Trophoblast cell (in vitro differentiated cells and primary cell): ENCODE results near the gene FAM83D.

Experiments used
- DNase-seq, 2 donors: peaks; one replicate each; pipeline ENCODE4 v3.0.0-alpha.2; 2016
- H2AFZ ChIP-seq: 2 replicates; pipeline ENCODE4 v1.6.1; 2013; ENCODE audit warnings: low read length, moderate library complexity, mild to moderate bottlenecking; ENCODE audit not compliant: insufficient read depth, poor library complexity
- H2AK5ac ChIP-seq: 2 replicates; pipeline ENCODE4 v1.6.1; 2013; ENCODE audit warnings: mild to moderate bottlenecking, low read length
- H2BK120ac ChIP-seq: 2 replicates; pipeline ENCODE4 v1.6.1; 2013; ENCODE audit warnings: low read length, mild to moderate bottlenecking, moderate library complexity; ENCODE audit not compliant: insufficient read depth, poor library complexity
- H2BK12ac ChIP-seq: 2 replicates; pipeline ENCODE4 v1.6.1; 2013; ENCODE audit warnings: mild to moderate bottlenecking, low read length, moderate library complexity
- H2BK5ac ChIP-seq: 2 replicates; pipeline ENCODE4 v1.6.1; 2013; ENCODE audit warnings: low read length, low read depth, moderate library complexity, mild to moderate bottlenecking; ENCODE audit not compliant: poor library complexity
- H3K14ac ChIP-seq: 2 replicates; pipeline ENCODE4 v1.6.1; 2013; ENCODE audit warnings: mild to moderate bottlenecking, low read length
- H3K18ac ChIP-seq: 2 replicates; pipeline ENCODE4 v1.6.1; 2013; ENCODE audit warnings: mild to moderate bottlenecking, low read length
- H3K23ac ChIP-seq: 2 replicates; pipeline ENCODE4 v1.6.1; 2013; ENCODE audit warnings: low read length
- H3K27ac ChIP-seq: 2 replicates; pipeline ENCODE4 v1.5.1; 2013; ENCODE audit warnings: low read depth, mild to moderate bottlenecking, inconsistent platforms, low read length, moderate library complexity
- H3K27me3 ChIP-seq: 2 replicates; pipeline ENCODE4 v1.6.1; 2013; ENCODE audit warnings: inconsistent platforms, mild to moderate bottlenecking, low read length, moderate library complexity; ENCODE audit not compliant: insufficient read depth
- H3K36me3 ChIP-seq, 2 experiments: 1 replicate in 1 of 2; 2 replicates in 1 of 2; pipeline ENCODE4 v1.6.1; 2013; ENCODE audit warnings: low read length in 2 of 2, mild to moderate bottlenecking in 2 of 2, moderate library complexity in 1 of 2; ENCODE audit not compliant: insufficient read depth in 2 of 2, control insufficient read depth in 1 of 2
- H3K4ac ChIP-seq: 2 replicates; pipeline ENCODE4 v1.6.1; 2013; ENCODE audit warnings: low read depth, mild to moderate bottlenecking, low read length, moderate library complexity
- H3K4me1 ChIP-seq, 2 experiments: 1 replicate in 1 of 2; 2 replicates in 1 of 2; pipeline ENCODE4 v1.6.1; 2013; ENCODE audit warnings: low read length in 2 of 2, mild to moderate bottlenecking in 2 of 2, moderate library complexity in 1 of 2; ENCODE audit not compliant: insufficient read depth in 2 of 2, control insufficient read depth in 1 of 2
- H3K4me2 ChIP-seq: 2 replicates; pipeline ENCODE4 v1.6.1; 2013; ENCODE audit warnings: inconsistent platforms, mild to moderate bottlenecking, low read length, moderate library complexity
- H3K4me3 ChIP-seq: 2 replicates; pipeline ENCODE4 v1.5.1; 2013; ENCODE audit warnings: mild to moderate bottlenecking, low read depth, low read length, inconsistent platforms
- H3K79me1 ChIP-seq: one replicate; pipeline ENCODE4 v1.6.1; 2013; ENCODE audit warnings: low read length
- H3K79me2 ChIP-seq: 2 replicates; pipeline ENCODE4 v1.6.1; 2013; ENCODE audit warnings: low read length, mild to moderate bottlenecking; ENCODE audit not compliant: control insufficient read depth, insufficient read depth, poor library complexity
- H3K9ac ChIP-seq: 2 replicates; pipeline ENCODE4 v1.6.1; 2013; ENCODE audit warnings: mild to moderate bottlenecking, low read length
- H3K9me3 ChIP-seq: 2 replicates; pipeline ENCODE4 v1.6.1; 2013; ENCODE audit warnings: low read depth, mild to moderate bottlenecking, control low read depth, inconsistent platforms, low read length; ENCODE audit not compliant: insufficient read depth
- H4K12ac ChIP-seq: 2 replicates; pipeline ENCODE4 v1.6.1; 2013; ENCODE audit warnings: low read depth, mild to moderate bottlenecking, low read length, moderate library complexity
- H4K8ac ChIP-seq: 2 replicates; pipeline ENCODE4 v1.6.1; 2013; ENCODE audit warnings: low read depth, mild to moderate bottlenecking, low read length, moderate library complexity
- H4K91ac ChIP-seq: one replicate; pipeline ENCODE4 v1.6.1; 2013; ENCODE audit warnings: low read depth, mild to moderate bottlenecking, low read length, moderate library complexity
- WGBS: extraction: QIAGEN DNeasy Blood & Tissue Kit; methylation state at CpG from one replicate; pipeline ENCODE4 v1.1.7; 2013; ENCODE audit warnings: missing lambda C conversion rate; ENCODE audit not compliant: insufficient read length, insufficient coverage; ENCODE audit errors: extremely low coverage; 5-methylcytosine and 5-hydroxymethylcytosine counted together

Gene FAM83D

GRCh38 chr20:38987777-38988176 is 61.6 kb downstream of the FAM83D start:
- WGBS, result no CpG with 5 or more reads among the region's 4 CpGs
- Histone ChIP-seq H3K27me3 (no peaks in the 10 kb centered on the region), H2BK12ac (no peak overlapping the region), H3K18ac (no peak overlapping the region), H2AFZ (no peak overlapping the region), H3K9me3 (no peaks in the 10 kb centered on the region), H3K23ac (no peak overlapping the region), H3K9ac (no peak overlapping the region), H4K8ac (no peak overlapping the region), H3K27ac (no peak overlapping the region), H3K79me1 (no peaks in the 10 kb centered on the region), H2BK120ac (no peak overlapping the region), H3K4ac (no peak overlapping the region), H3K4me3 (no peak overlapping the region), H3K4me1 (no peaks in the 10 kb centered on the region), H3K79me2 (no peaks in the 10 kb centered on the region), H3K36me3 (peaks cover 0 to 1% of the 10 kb centered on the region in 2 experiments), H2BK5ac (no peak overlapping the region), H2AK5ac (no peak overlapping the region), H4K12ac (no peak overlapping the region), H3K4me2 (no peak overlapping the region), H3K14ac (no peak overlapping the region), H4K91ac (no peak overlapping the region)
- no peak for DNase-seq

- no peaks in the 10 kb centered on the region for H3K4me1 ChIP-seq
- H3K9me3 ChIP-seq, result no peaks in the 10 kb centered on the region
- no peak overlapping the region for H3K9ac ChIP-seq
- no peak overlapping the region for H2AK5ac ChIP-seq
- no peak overlapping the region for H2AFZ ChIP-seq
- peaks cover 0 to 4% of the 10 kb centered on the region in 2 experiments for H3K36me3 ChIP-seq
- no peak overlapping the region for H4K8ac ChIP-seq
- H3K18ac ChIP-seq, result no peak overlapping the region
- no peak overlapping the region for H2BK12ac ChIP-seq
- no peak overlapping the region for H3K4ac ChIP-seq
- H3K14ac ChIP-seq, result no peak overlapping the region
- H4K12ac ChIP-seq, result no peak overlapping the region
- H3K27ac ChIP-seq, result no peak overlapping the region
- WGBS, result no CpG with 5 or more reads among the region's 1 CpG
- H3K27me3 ChIP-seq, result no peaks in the 10 kb centered on the region
- H2BK5ac ChIP-seq, result no peak overlapping the region
- no peak for DNase-seq
- no peak overlapping the region for H2BK120ac ChIP-seq
- H4K91ac ChIP-seq, result no peak overlapping the region
- H3K23ac ChIP-seq, result no peak overlapping the region
- no peak overlapping the region for H3K4me2 ChIP-seq
- no peak overlapping the region for H3K4me3 ChIP-seq
- H3K79me1 ChIP-seq, result no peaks in the 10 kb centered on the region
- no peaks in the 10 kb centered on the region for H3K79me2 ChIP-seq
Measured at GRCh38 chr20:38990728-38991127, 64.5 kb downstream of the FAM83D start.

GRCh38 chr20:38991814-38992704 is 65.8 kb downstream of the FAM83D start:
- Histone ChIP-seq H2BK5ac (no peak overlapping the region), H2BK120ac (no peak overlapping the region), H3K79me1 (no peaks in the 10 kb centered on the region), H2AFZ (no peak overlapping the region), H2BK12ac (no peak overlapping the region), H3K4me1 (no peaks in the 10 kb centered on the region), H3K27me3 (no peaks in the 10 kb centered on the region), H3K79me2 (no peaks in the 10 kb centered on the region), H3K9me3 (no peaks in the 10 kb centered on the region), H4K91ac (no peak overlapping the region), H3K23ac (no peak overlapping the region), H3K18ac (no peak overlapping the region), H3K27ac (no peak overlapping the region), H3K14ac (no peak overlapping the region), H3K4me3 (no peak overlapping the region), H3K4me2 (no peak overlapping the region), H3K4ac (no peak overlapping the region), H3K9ac (no peak overlapping the region), H3K36me3 (peaks cover 0 to 9% of the 10 kb centered on the region in 2 experiments), H4K12ac (no peak overlapping the region), H2AK5ac (no peak overlapping the region), H4K8ac (no peak overlapping the region)
- no peak for DNase-seq
- no CpG with 5 or more reads among the region's 5 CpGs for WGBS

- H2AFZ ChIP-seq, result no peak overlapping the region
- no peak overlapping the region for H3K27ac ChIP-seq
- H3K4me1 ChIP-seq, result peaks cover 0 to 2% of the 10 kb centered on the region in 2 experiments
- H4K8ac ChIP-seq, result no peak overlapping the region
- H3K79me1 ChIP-seq, result no peaks in the 10 kb centered on the region
- no peak overlapping the region for H3K18ac ChIP-seq
- H3K79me2 ChIP-seq, result no peaks in the 10 kb centered on the region
- H3K4ac ChIP-seq, result no peak overlapping the region
- no peak overlapping the region for H2BK5ac ChIP-seq
- no peak overlapping the region for H4K91ac ChIP-seq
- H3K9ac ChIP-seq, result no peak overlapping the region
- no peak overlapping the region for H2AK5ac ChIP-seq
- WGBS, result no CpG with 5 or more reads among the region's 3 CpGs
- H3K27me3 ChIP-seq, result no peaks in the 10 kb centered on the region
- no peak overlapping the region for H3K23ac ChIP-seq
- H3K4me3 ChIP-seq, result no peak overlapping the region
- peaks cover 2 to 19% of the 10 kb centered on the region in 2 experiments for H3K36me3 ChIP-seq
- no peak overlapping the region for H2BK12ac ChIP-seq
- no peak overlapping the region for H2BK120ac ChIP-seq
- no peak overlapping the region for H3K14ac ChIP-seq
- DNase-seq, result no peak
- H4K12ac ChIP-seq, result no peak overlapping the region
- no peak overlapping the region for H3K4me2 ChIP-seq
- H3K9me3 ChIP-seq, result no peaks in the 10 kb centered on the region
Measured at GRCh38 chr20:38995536-38996044, 69.4 kb downstream of the FAM83D start.
